HepG2 (cell line): ENCODE measurements around the gene EFS. TPM values are rescaled to one million over a fixed set of nuclear protein-coding genes. Genes with fewer than 3 reads are reported as not detected.

Experiments used
- ATAC-seq: fragments of 200-7000 bp; cut with Tn5 transposase; 3 replicates; pipeline ENCODE4 v1.9.1; 2020; ENCODE audit warnings: mild to moderate bottlenecking, moderate library complexity
- BruUV-seq: library from RNA; stranded (reverse); fragments of 400-500 nt; replicated peaks from 2 replicates; lab custom pipeline; 2021; lab: Mats Ljungman, UMichigan
- CTCF ChIA-PET: fragments of 300-600 bp; formaldehyde crosslinking; extraction: SDS; loops from one replicate; lab custom pipeline; 2021; ENCODE audit warnings: low total read pairs, inconsistent platforms, low intra/inter-chr PET ratio; lab: Yijun Ruan, JAX
- POLR2A ChIA-PET: fragments of 350-600 bp; sonication (Branson Sonifier 250); formaldehyde crosslinking; loops from one replicate; lab custom pipeline; 2020; ENCODE audit warnings: antibody characterized with exemption, inconsistent platforms; lab: Yijun Ruan, JAX
- DNase-seq: peaks from one replicate; pipeline ENCODE4 v3.0.0-alpha.2; 2015; ENCODE audit warnings: low spot score
- FAIRE-seq: peaks from 3 replicates; lab custom pipeline; 2011; peaks lifted over from hg19 to GRCh38; lab: Jason Lieb, UNC
- H2AFZ ChIP-seq: one replicate; pipeline ENCODE4 v1.6.1; 2011; ENCODE audit warnings: low read length, inconsistent platforms
- H3K27ac ChIP-seq: fragments of 300-600 bp; 3 replicates; pipeline ENCODE4 v1.8.0; 2011; ENCODE audit warnings: mixed run types, mild to moderate bottlenecking, mixed read lengths, low read length, inconsistent platforms; ENCODE audit not compliant: insufficient read depth; ENCODE audit errors: extremely low read length
- H3K27me3 ChIP-seq, 2 experiments: fragments of 200-600 bp in 1 of 2; 2 replicates in 1 of 2; 3 replicates in 1 of 2; pipeline versions ENCODE4 v1.6.0 to v1.8.0; 2011; ENCODE audit warnings: low read length in 2 of 2, mild to moderate bottlenecking in 2 of 2, moderate library complexity in 2 of 2, inconsistent platforms in 1 of 2; ENCODE audit not compliant: insufficient read depth in 2 of 2, control insufficient read depth in 1 of 2
- H3K36me3 ChIP-seq, 2 experiments: fragments of 200-600 bp in 1 of 2; replicated peaks in 1 of 2; 2 replicates in 1 of 2; 3 replicates in 1 of 2; pipeline versions ENCODE4 v1.5.1 to v1.8.0; 2011; ENCODE audit warnings: low read length in 2 of 2, inconsistent platforms in 1 of 2; ENCODE audit not compliant: insufficient read depth in 2 of 2, control insufficient read depth in 1 of 2
- H3K4me1 ChIP-seq: 2 replicates; pipeline ENCODE4 v1.5.1; 2012; ENCODE audit warnings: low read length, inconsistent platforms; ENCODE audit not compliant: insufficient read depth
- H3K4me2 ChIP-seq: 2 replicates; pipeline ENCODE4 v1.6.0; 2011; ENCODE audit warnings: low read depth, low read length, inconsistent platforms
- H3K4me3 ChIP-seq, 3 experiments: fragments of 200-600 bp in 1 of 3; sonication (generic), shearing (Covaris generic) in 1 of 3; replicated peaks in 1 of 3; 2 replicates each; pipeline ENCODE4 v1.5.1; 2011 to 2016; ENCODE audit warnings: low read length in 3 of 3, inconsistent platforms in 2 of 3, low read depth in 2 of 3, mild to moderate bottlenecking in 2 of 3, control low read depth in 1 of 3, mixed read lengths in 1 of 3; ENCODE audit not compliant: insufficient read depth in 1 of 3
- H3K79me2 ChIP-seq: one replicate; pipeline ENCODE4 v1.6.1; 2011; ENCODE audit warnings: low read length, inconsistent platforms; ENCODE audit not compliant: insufficient read depth
- H3K9ac ChIP-seq: 2 replicates; pipeline ENCODE4 v1.6.0; 2011; ENCODE audit warnings: mild to moderate bottlenecking, low read depth, low read length, inconsistent platforms; ENCODE audit not compliant: insufficient read depth
- H3K9me3 ChIP-seq: 2 replicates; pipeline ENCODE4 v1.5.1; 2012; ENCODE audit warnings: mild to moderate bottlenecking, low read length
- H4K20me1 ChIP-seq: 2 replicates; pipeline ENCODE4 v1.6.0; 2011; ENCODE audit warnings: inconsistent platforms, mild to moderate bottlenecking, low read length, moderate library complexity; ENCODE audit not compliant: insufficient read depth
- ARID2 ChIP-seq: sonication (generic); formaldehyde crosslinking; IDR thresholded peaks from 2 replicates; pipeline ENCODE4 v1.8.1; 2022; ENCODE audit warnings: mild to moderate bottlenecking, missing genetic modification reagents, borderline replicate concordance
- ATF6 ChIP-seq: sonication (generic); formaldehyde crosslinking; conservative IDR thresholded peaks from 2 replicates; pipeline ENCODE4 v1.4.0; 2020; ENCODE audit warnings: missing genetic modification reagents
- BATF2 ChIP-seq: sonication (generic); formaldehyde crosslinking; IDR thresholded peaks from 2 replicates; pipeline ENCODE4 v1.8.0; 2022; ENCODE audit warnings: mild to moderate bottlenecking, missing genetic modification reagents, moderate library complexity
- BCL6 ChIP-seq: IDR thresholded peaks from 2 replicates; pipeline ENCODE4 v1.6.1; 2016; ENCODE audit warnings: missing genetic modification reagents, missing compliant biosample characterization
- BRF2 ChIP-seq: sonication (generic); formaldehyde crosslinking; IDR thresholded peaks from 2 replicates; pipeline ENCODE4 v1.8.1; 2022; ENCODE audit warnings: mild to moderate bottlenecking, missing genetic modification reagents
- IRF1 ChIP-seq: sonication (generic); formaldehyde crosslinking; IDR thresholded peaks from 2 replicates; pipeline ENCODE4 v1.4.0; 2020; ENCODE audit warnings: low read depth, mild to moderate bottlenecking, missing genetic modification reagents
- KDM1A ChIP-seq: IDR thresholded peaks from 2 replicates; pipeline ENCODE4 v1.6.1; 2016; ENCODE audit warnings: missing compliant biosample characterization
- MZF1 ChIP-seq: sonication (generic); formaldehyde crosslinking; IDR thresholded peaks from 2 replicates; pipeline ENCODE4 v1.8.1; 2023; ENCODE audit warnings: mild to moderate bottlenecking, missing genetic modification reagents, borderline replicate concordance
- POLR2AphosphoS5 ChIP-seq: IDR thresholded peaks from 2 replicates; pipeline ENCODE4 v1.6.1; 2012; ENCODE audit warnings: low read depth, low read length
- SNAPC2 ChIP-seq: sonication (generic); formaldehyde crosslinking; IDR thresholded peaks from 2 replicates; pipeline ENCODE4 v1.8.1; 2022; ENCODE audit warnings: mild to moderate bottlenecking, missing genetic modification reagents
- WGBS: methylation state at CpG from one replicate; pipeline ENCODE4 v1.1.6; 2017; ENCODE audit warnings: low lambda C conversion rate; 5-methylcytosine and 5-hydroxymethylcytosine counted together
- in situ Hi-C: cut with HindIII; loops from 2 replicates; pipeline ENCODE4 v1.10.0; 2017; ENCODE audit warnings: low pct_unique_long_range_greater_than_20kb; ENCODE audit not compliant: extremely low pct_ligation_motif_present
- intact Hi-C: fragments of 100-400 bp; cut with micrococcal nuclease; formaldehyde crosslinking; loops from one replicate; pipeline ENCODE4 v1.10.0; 2022; ENCODE audit not compliant: unreplicated experiment
- polyA plus RNA-seq, 8 experiments: library from polyadenylated mRNA; depleted of rRNA in 3 of 8; stranded (reverse) in 7 of 8; unstranded in 1 of 8; fragments of >200 nt; fragmentation: Illumina TruSeq in 4 of 8; extraction: Trizol in 4 of 8; gene quantifications; 2 replicates each; pipeline versions ENCODE4 v1.2.1 to v1.2.3, GENCODE V29; 2011 to 2016; ENCODE audit warnings: low read depth in 4 of 8, missing spikeins in 1 of 8, mixed read lengths in 1 of 8; ENCODE audit not compliant: insufficient read depth in 1 of 8
- total RNA-seq, 5 experiments: library from RNA; depleted of rRNA; stranded (reverse); fragments of >200 nt; fragmentation: Illumina TruSeq; extraction: Trizol; gene quantifications; 2 replicates each; pipeline ENCODE4 v1.2.3, GENCODE V29; 2016; ENCODE audit warnings: low read depth in 1 of 5

EFS gene
- total and polyA plus RNA-seq, 2 of the 13 experiments (the other 11 are each of a cell fraction or from before 2014, with no cell fraction given) = not detected

- TF ChIP-seq IRF1 (CRISPR knock-in tag) = no peak
- peak; percentile 83; the same call in 1 of the 2 replicates for TF ChIP-seq MZF1 (CRISPR knock-in tag)
- 0 out of 2 replicates have a peak, but pooled peaks have one; percentile 50 for TF ChIP-seq BATF2
- TF ChIP-seq ATF6 = no peak
- no peak for TF ChIP-seq BRF2 (CRISPR knock-in tag)
- TF ChIP-seq, all 625 proteins: peak for 41
These were observed 45.0 kb downstream of the EFS start (continued) for GRCh38 chr14:23319746-23320583.

GRCh38 chr14:23316300-23316699 is 48.7 kb downstream of the EFS start:
- H3K27me3 ChIP-seq = no peaks in the 10 kb centered on the region; a peak in 1 of 5 replicates
- 95% methylated on average over 5 of the region's 5 CpGs for WGBS
- H3K36me3 ChIP-seq = peaks cover 0 to 12% of the 10 kb centered on the region in 2 experiments; a peak in 3 of 5 replicates
- FAIRE-seq = no peak
- ChIA-PET CTCF (no interaction called here), POLR2A (interaction anchor here (13.2 kb wide), 1 partner anchor 12 kb away, joined by 1053 read pairs; the partner anchor contains the start of genes BCL2L2 and PPP1R3E)
- no peak overlapping the region for H3K4me2 ChIP-seq
- H3K79me2 ChIP-seq = no peaks in the 10 kb centered on the region
- no peak for DNase-seq
- BruUV-seq = no TSS peak
- no peaks in the 10 kb centered on the region for H4K20me1 ChIP-seq
- in situ Hi-C loops (loop anchor here (25.0 kb wide), 1 partner anchor 821 kb away; the partner anchor contains the start of genes EMC9, FITM1, PSME1 and PSME2), intact Hi-C loops (no loop called here)
- ATAC-seq = no peak
- H2AFZ ChIP-seq = no peak overlapping the region
- TF ChIP-seq BCL6 (CRISPR knock-in tag) = no peak
- 0 out of 2 replicates have a peak, but pooled peaks have one; percentile 56 for TF ChIP-seq SNAPC2
- no peak for TF ChIP-seq KDM1A (CRISPR knock-in tag)
- peak; percentile 22; the same call in 1 of the 2 replicates for TF ChIP-seq POLR2AphosphoS5
- peak; percentile 40; the same call in 1 of the 2 replicates for TF ChIP-seq ARID2
- H3K9me3 ChIP-seq = no peaks in the 10 kb centered on the region
- no peak overlapping the region for H3K27ac ChIP-seq
- H3K4me1 ChIP-seq = peaks cover 13% of the 10 kb centered on the region
- H3K9ac ChIP-seq = no peak overlapping the region
- no peak overlapping the region for H3K4me3 ChIP-seq
